GM19467 (cell line): ENCODE results near the gene TMEM50B.
"Not testable (repeated sequence)": the region's sequence is repeated elsewhere in the genome, so short reads cannot be mapped to it uniquely, and the experiment has no call there.

Experiments
- ATAC-seq: cut with Tn5 transposase; IDR thresholded peaks from one replicate; pipeline ENCODE4 v1.9.1; 2021; ENCODE audit warnings: mild to moderate bottlenecking, moderate library complexity; ENCODE audit not compliant: unreplicated experiment

The TMEM50B gene

DNA sequence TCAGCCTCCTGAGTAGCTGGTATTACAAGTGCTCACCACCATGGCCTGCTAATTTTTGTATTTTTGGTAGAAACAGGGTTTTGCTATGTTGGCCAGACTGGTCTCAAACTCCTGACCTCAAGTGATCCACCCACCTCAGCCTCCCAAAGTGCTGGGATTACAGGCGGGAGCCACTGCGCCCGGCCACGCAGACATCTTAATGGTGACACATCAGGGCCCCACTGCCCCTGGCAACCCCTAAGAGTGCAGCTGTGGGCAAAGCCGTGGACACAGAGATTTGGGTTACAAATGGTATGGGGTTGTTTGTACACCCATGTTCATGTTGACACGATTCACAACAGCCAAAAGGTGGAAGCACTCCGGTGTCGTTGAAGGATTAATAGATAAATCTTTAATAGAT, 46.8 kb downstream of the TMEM50B start:
- ATAC-seq = no peak

DNA sequence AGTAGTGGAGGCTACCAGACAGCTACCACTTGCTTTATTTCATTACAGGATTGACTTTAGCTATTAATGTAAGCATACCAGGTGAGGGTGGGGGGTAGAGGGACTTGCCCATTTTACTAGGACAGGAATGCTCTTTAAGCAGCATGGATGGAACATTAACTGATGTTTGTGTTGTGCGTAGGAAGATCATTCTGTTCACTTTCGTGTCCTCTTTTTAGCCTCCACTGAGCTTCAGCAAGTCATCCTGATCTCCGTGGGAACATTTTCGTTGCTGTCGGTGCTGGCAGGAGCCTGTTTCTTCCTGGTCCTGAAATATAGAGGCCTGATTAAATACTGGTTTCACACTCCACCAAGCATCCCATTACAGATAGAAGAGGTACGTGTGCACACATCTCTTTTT, 47.3 kb downstream of the TMEM50B start:
- no peak for ATAC-seq

DNA sequence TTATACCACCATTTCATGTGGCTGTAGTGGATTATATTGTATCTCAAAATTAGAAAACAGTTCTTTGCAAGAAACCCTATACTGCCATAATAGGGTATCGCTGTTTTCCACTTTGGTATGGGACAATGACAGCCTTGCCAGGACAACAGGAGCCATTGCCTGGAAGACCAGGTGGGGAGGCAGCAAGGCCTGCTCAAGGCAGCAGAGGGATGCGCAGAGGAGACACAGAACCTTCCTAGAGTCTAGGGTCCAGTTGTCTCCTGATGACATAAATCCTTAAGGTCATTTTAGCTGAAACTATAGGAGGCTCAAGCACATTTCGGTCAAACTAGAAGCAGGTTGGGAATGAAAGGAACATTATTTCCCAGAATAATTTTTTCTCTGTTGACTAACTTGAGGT, 48.9 kb downstream of the TMEM50B start:
- ATAC-seq = no peak

GRCh38 chr21:33428669-33429068, 51.1 kb downstream of the TMEM50B start:
- no peak for ATAC-seq

DNA sequence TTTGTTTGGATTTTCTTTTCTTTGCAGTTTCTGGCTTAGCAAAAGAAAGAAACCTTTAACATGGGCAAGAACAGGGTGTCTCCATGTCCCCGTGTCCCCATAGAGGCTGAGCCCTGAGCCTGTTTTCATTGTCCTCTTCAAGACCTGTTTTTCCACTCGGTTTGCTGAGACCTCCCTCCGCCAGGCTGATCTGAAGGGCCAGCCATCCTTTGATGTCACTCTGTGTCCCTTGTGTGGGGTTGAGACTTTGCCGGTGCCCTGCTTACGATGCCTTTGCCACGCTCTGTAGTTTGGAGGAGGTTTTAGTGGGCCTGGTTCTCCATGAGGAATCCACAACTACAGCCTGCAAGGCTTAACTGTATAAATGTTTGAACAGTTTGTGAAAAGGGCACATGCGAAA, 52.7 kb downstream of the TMEM50B start:
- no peak for ATAC-seq

DNA sequence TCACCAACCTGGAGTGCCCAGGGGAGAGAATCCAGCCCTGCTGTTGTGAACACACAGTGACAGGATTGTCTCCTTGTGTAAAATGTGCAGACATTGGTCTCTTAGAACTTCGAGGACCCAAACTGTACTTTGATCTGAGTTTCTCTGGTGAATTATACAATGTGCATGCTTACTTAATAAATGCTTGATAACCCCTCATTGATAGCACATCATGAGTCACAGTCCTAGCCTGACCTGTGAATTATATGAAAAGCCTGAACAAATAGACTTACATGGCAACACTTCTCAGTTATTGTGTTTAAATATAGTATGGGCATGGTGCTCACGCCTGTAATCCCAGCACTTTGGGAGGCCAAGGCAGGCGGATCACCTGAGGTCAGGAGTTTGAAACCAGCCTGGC, 53.9 kb downstream of the TMEM50B start:
- ATAC-seq = no peak

GRCh38 chr21:33424214-33424613, 55.6 kb downstream of the TMEM50B start:
- ATAC-seq = no peak

DNA sequence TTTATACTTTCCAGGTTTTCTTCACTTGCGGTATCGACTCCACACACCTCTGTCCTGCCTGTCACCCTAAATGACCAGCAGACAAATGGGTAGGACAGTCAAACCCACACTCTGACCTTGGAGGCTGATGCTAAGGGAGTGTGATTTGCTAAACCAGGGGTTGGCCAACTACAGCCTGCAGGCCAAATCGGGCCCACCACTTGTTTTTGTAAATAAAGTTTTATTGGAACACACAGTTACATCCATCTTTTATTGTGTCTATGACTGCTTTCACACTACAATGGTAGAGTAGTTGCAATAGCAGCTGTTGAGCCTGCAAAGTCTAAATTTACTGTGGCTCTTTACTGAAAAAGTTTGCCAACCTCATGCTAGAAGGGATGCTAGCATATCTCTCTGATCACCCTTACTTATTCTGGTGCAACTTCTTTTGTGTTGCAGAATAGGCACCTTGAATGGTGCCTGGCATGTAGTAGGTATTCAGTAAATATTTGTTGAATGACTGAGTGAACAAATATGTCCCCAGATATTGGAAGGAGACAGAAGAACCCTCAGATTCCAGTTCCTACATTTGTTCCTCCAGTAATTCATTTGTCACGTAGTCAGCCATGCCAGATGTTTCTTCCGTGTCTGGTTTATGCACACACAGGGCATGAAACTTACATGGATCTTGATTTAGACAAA, 57.9 kb downstream of the TMEM50B start:
- ATAC-seq = no peak

- no peak for ATAC-seq
Measured at GRCh38 chr21:33419538-33420123, 60.1 kb downstream of the TMEM50B start.

GRCh38 chr21:33418691-33419090, 61.1 kb downstream of the TMEM50B start:
- no peak for ATAC-seq

DNA sequence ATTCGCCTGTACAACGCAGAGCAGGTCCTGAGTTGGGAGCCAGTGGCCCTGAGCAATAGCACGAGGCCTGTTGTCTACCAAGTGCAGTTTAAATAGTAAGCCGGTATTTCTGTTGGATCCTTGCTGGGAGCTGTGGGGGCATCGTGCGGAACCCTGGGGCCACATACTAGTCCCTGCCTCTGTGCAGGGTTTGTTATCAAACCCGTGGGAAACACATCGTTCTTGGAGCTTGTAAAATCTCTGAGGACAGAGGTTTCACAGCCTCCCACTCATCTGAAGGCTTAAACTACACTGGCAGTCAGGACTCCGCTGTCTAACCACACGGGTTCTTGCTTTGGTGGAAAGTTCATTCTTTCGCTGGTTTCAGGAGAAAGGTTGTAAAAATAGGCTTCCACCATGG, 64.8 kb downstream of the TMEM50B start:
- ATAC-seq = no peak

- no peak for ATAC-seq
Measured at GRCh38 chr21:33414068-33414467, 65.7 kb downstream of the TMEM50B start.

- no peak for ATAC-seq
Measured at GRCh38 chr21:33412832-33413519, 66.8 kb downstream of the TMEM50B start.

GRCh38 chr21:33412439-33412831, 67.3 kb downstream of the TMEM50B start:
- ATAC-seq = not testable (repeated sequence)

- no peak for ATAC-seq
Measured at GRCh38 chr21:33411949-33412430, 67.8 kb downstream of the TMEM50B start.

GRCh38 chr21:33406493-33406892, 73.3 kb downstream of the TMEM50B start:
- no peak for ATAC-seq

GRCh38 chr21:33403786-33404585, 75.8 kb downstream of the TMEM50B start:
- ATAC-seq = peak; percentile 47

- no peak for ATAC-seq
Measured at GRCh38 chr21:33403128-33403785, 76.5 kb downstream of the TMEM50B start, which contains the start of gene IFNGR2. TSS of gene IFNGR2 (plus strand) at chr21:33403413. CDS start at chr21:33403544, 131 bp downstream.

GRCh38 chr21:33402001-33402979, 77.5 kb downstream of the TMEM50B start:
- ATAC-seq = no peak

GRCh38 chr21:33401630-33401992, 78.2 kb downstream of the TMEM50B start:
- no peak for ATAC-seq
